ENCODE results near the gene TSPYL4.

DNA sequence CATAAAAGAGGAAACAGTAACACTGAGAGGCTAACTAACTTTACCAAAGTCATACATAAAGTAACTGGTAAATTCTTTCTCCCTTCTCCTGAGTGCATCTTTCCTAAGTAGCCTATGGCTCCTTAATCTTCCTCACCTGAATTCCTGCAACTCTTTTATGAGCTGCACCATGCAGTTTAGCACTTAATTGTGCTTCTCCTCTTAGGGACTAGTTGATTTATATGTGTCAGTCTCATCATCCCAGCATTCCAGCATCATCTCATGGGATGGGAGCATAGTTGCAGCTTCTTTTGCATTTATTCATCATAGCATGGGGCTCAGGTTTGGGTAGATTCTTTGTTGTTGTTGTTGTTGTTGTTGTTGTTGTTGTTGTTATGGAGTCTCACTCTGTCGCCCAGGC lies 29.3 kb upstream of the TSPYL4 start:
- TF ChIP-seq CTCF (optimal IDR thresholded peaks at IDR 0.05 in 1 of 3, IDR thresholded peaks at IDR 0.05 in 1 of 3, conservative IDR thresholded peaks at IDR 0.05 in 1 of 3; ENCODE audit: extremely low read depth in 1 of 3, insufficient read depth in 2 of 3, low read length in 3 of 3) (no peak), EZH2 (IDR thresholded peaks at IDR 0.05; ENCODE audit: low read length) (no peak)
